Measurements from ENCODE around the gene COX7B2. TPM values are rescaled to one million over a fixed set of nuclear protein-coding genes. Genes with fewer than 3 reads are reported as not detected.

Gene COX7B2
- total RNA-seq, 4 donors from 2014 or later: not detected

- intact Hi-C loops (cut with DNase I): no loop called here
- no peaks in the 10 kb centered on the region for H3K27me3 ChIP-seq
- no peaks in the 10 kb centered on the region for H3K9me3 ChIP-seq
- no peak overlapping the region for H3K27ac ChIP-seq (replicated peaks in 1 of 4)
- TF ChIP-seq EP300 (IDR thresholded peaks at IDR 0.05): no peak
- no peak for TF ChIP-seq POLR2AphosphoS5 (IDR thresholded peaks at IDR 0.05)
- no peak for TF ChIP-seq POLR2A (IDR thresholded peaks at IDR 0.05; ENCODE audit: low read depth)
- TF ChIP-seq CTCF (IDR thresholded peaks at IDR 0.05): no peak
- H3K4me3 ChIP-seq: no peak overlapping the region
- peaks cover 0 to 8% (median 0%) of the 10 kb centered on the region in 4 donors for H3K4me1 ChIP-seq
- no peaks in the 10 kb centered on the region for H3K36me3 ChIP-seq
- no peak for DNase-seq (ENCODE audit: extremely low spot score)
Measured at GRCh38 chr4:46945062-46945461, 36.0 kb upstream of the COX7B2 start.

- no peak for TF ChIP-seq POLR2AphosphoS5 (IDR thresholded peaks at IDR 0.05)
- TF ChIP-seq EP300 (IDR thresholded peaks at IDR 0.05): no peak
- TF ChIP-seq POLR2A (IDR thresholded peaks at IDR 0.05; ENCODE audit: low read depth): no peak
- no peak for TF ChIP-seq CTCF (IDR thresholded peaks at IDR 0.05)
- H3K36me3 ChIP-seq: no peaks in the 10 kb centered on the region
- H3K27ac ChIP-seq (replicated peaks in 1 of 4): no peak overlapping the region
- peaks cover 0 to 8% (median 0%) of the 10 kb centered on the region in 4 donors for H3K4me1 ChIP-seq
- no peak for DNase-seq (ENCODE audit: extremely low spot score)
- intact Hi-C loops (cut with DNase I): no loop called here
- H3K9me3 ChIP-seq: no peaks in the 10 kb centered on the region
- WGBS: 89% methylated on average over 1 of the region's 1 CpG
- no peaks in the 10 kb centered on the region for H3K27me3 ChIP-seq
- H3K4me3 ChIP-seq: no peak overlapping the region
Measured at GRCh38 chr4:46944345-46944744, 35.3 kb upstream of the COX7B2 start.

GRCh38 chr4:46937493-46937892 lies 28.4 kb upstream of the COX7B2 start:
- DNase-seq (ENCODE audit: extremely low spot score): no peak
- no peaks in the 10 kb centered on the region for H3K36me3 ChIP-seq
- TF ChIP-seq CTCF (IDR thresholded peaks at IDR 0.05): no peak
- TF ChIP-seq POLR2A (IDR thresholded peaks at IDR 0.05; ENCODE audit: low read depth): no peak
- TF ChIP-seq EP300 (IDR thresholded peaks at IDR 0.05): no peak
- no peak for TF ChIP-seq POLR2AphosphoS5 (IDR thresholded peaks at IDR 0.05)
- WGBS: 67% methylated on average over 1 of the region's 1 CpG
- no peaks in the 10 kb centered on the region for H3K4me1 ChIP-seq
- no peaks in the 10 kb centered on the region for H3K9me3 ChIP-seq
- H3K27me3 ChIP-seq: no peaks in the 10 kb centered on the region
- no peak overlapping the region for H3K4me3 ChIP-seq
- no peak overlapping the region for H3K27ac ChIP-seq (replicated peaks in 1 of 4)
- intact Hi-C loops (cut with DNase I): no loop called here

GRCh38 chr4:46934726-46935125 lies 25.7 kb upstream of the COX7B2 start:
- intact Hi-C loops (cut with DNase I): no loop called here
- WGBS: 66% methylated on average over 2 of the region's 2 CpGs
- no peaks in the 10 kb centered on the region for H3K4me1 ChIP-seq
- TF ChIP-seq EP300 (IDR thresholded peaks at IDR 0.05) (no peak), POLR2AphosphoS5 (IDR thresholded peaks at IDR 0.05) (no peak), CTCF (IDR thresholded peaks at IDR 0.05) (no peak), POLR2A (IDR thresholded peaks at IDR 0.05; ENCODE audit: low read depth) (no peak)
- no peak for DNase-seq (ENCODE audit: extremely low spot score)
- no peaks in the 10 kb centered on the region for H3K9me3 ChIP-seq
- H3K4me3 ChIP-seq: no peak overlapping the region
- no peak overlapping the region for H3K27ac ChIP-seq (replicated peaks in 1 of 4)
- H3K27me3 ChIP-seq: no peaks in the 10 kb centered on the region
- H3K36me3 ChIP-seq: no peaks in the 10 kb centered on the region

- H3K27me3 ChIP-seq: no peaks in the 10 kb centered on the region
- no peak overlapping the region for H3K27ac ChIP-seq (replicated peaks in 1 of 4)
- no peak for DNase-seq (ENCODE audit: extremely low spot score)
- no peak overlapping the region for H3K4me3 ChIP-seq
- intact Hi-C loops (cut with DNase I): no loop called here
- H3K4me1 ChIP-seq: no peaks in the 10 kb centered on the region
- TF ChIP-seq EP300 (IDR thresholded peaks at IDR 0.05) (no peak), POLR2A (IDR thresholded peaks at IDR 0.05; ENCODE audit: low read depth) (no peak), CTCF (IDR thresholded peaks at IDR 0.05) (no peak), POLR2AphosphoS5 (IDR thresholded peaks at IDR 0.05) (no peak)
- 61% methylated on average over 3 of the region's 3 CpGs for WGBS
- no peaks in the 10 kb centered on the region for H3K9me3 ChIP-seq
- H3K36me3 ChIP-seq: no peaks in the 10 kb centered on the region
Measured at GRCh38 chr4:46933686-46934085, 24.6 kb upstream of the COX7B2 start.
